GM12878 (cell line): ENCODE data around the gene GALNT17. TPM values are rescaled to one million over a fixed set of nuclear protein-coding genes. Genes with fewer than 3 reads are reported as not detected.
"Not testable (repeated sequence)": the region's sequence is repeated elsewhere in the genome, so short reads cannot be mapped to it uniquely, and the experiment has no call there.

Experiments
- ATAC-seq: fragments of 200-7000 bp; cut with Tn5 transposase; 3 replicates; pipeline ENCODE4 v1.9.1; 2020; ENCODE audit warnings: mild to moderate bottlenecking, moderate library complexity
- BruUV-seq: library from RNA; stranded (reverse); fragments of 400-500 nt; replicated peaks from 2 replicates; lab custom pipeline; 2021; lab: Mats Ljungman, UMichigan
- CTCF ChIA-PET: fragments of 300-600 bp; sonication (Branson Sonifier 250); formaldehyde crosslinking; extraction: SDS; loops from one replicate; lab custom pipeline; 2021; ENCODE audit warnings: inconsistent platforms; lab: Yijun Ruan, JAX
- POLR2A ChIA-PET: fragments of 350-600 bp; formaldehyde crosslinking; extraction: SDS; loops from one replicate; lab custom pipeline; 2021; ENCODE audit warnings: inconsistent platforms; lab: Charles Lee
- RAD21 ChIA-PET: fragments of 300-600 bp; sonication (Branson Sonifier 250); formaldehyde crosslinking; loops from one replicate; lab custom pipeline; 2023; ENCODE audit warnings: antibody characterized with exemption; ENCODE audit not compliant: unreplicated experiment; lab: Charles Lee
- SMC1A ChIA-PET: fragments of 300-600 bp; sonication (Branson Sonifier 250); formaldehyde crosslinking; loops from one replicate; lab custom pipeline; 2023; ENCODE audit not compliant: unreplicated experiment, uncharacterized antibody; lab: Charles Lee
- DNase-seq: peaks from one replicate; pipeline ENCODE4 v3.0.0-alpha.2; 2011; ENCODE audit warnings: low read depth, low spot score
- FAIRE-seq: peaks from 3 replicates; lab custom pipeline; 2011; peaks lifted over from hg19 to GRCh38; lab: Jason Lieb, UNC
- H2AFZ ChIP-seq: 2 replicates; pipeline ENCODE4 v1.6.0; 2011; ENCODE audit warnings: low read depth, low read length, control low read depth; ENCODE audit not compliant: control insufficient read depth
- H3K27ac ChIP-seq: 2 replicates; pipeline ENCODE4 v1.5.1; 2011; ENCODE audit warnings: control low read depth; ENCODE audit not compliant: control insufficient read depth, insufficient read depth
- H3K27me3 ChIP-seq, 2 experiments: replicated peaks in 1 of 2; 2 replicates each; pipeline versions ENCODE4 v1.6.0 to v1.6.1; 2011; ENCODE audit warnings: low read length in 1 of 2; ENCODE audit not compliant: control insufficient read depth in 2 of 2, insufficient read depth in 2 of 2
- H3K36me3 ChIP-seq, 2 experiments: 2 replicates each; pipeline ENCODE4 v1.5.1; 2011; ENCODE audit warnings: low read length in 1 of 2; ENCODE audit not compliant: control insufficient read depth in 2 of 2, insufficient read depth in 2 of 2
- H3K4me1 ChIP-seq: 2 replicates; pipeline ENCODE4 v1.6.1; 2011; ENCODE audit warnings: mild to moderate bottlenecking, low read length, moderate library complexity, mixed read lengths; ENCODE audit not compliant: control insufficient read depth, insufficient read depth
- H3K4me2 ChIP-seq: 2 replicates; pipeline ENCODE4 v1.6.0; 2011; ENCODE audit warnings: control low read depth; ENCODE audit not compliant: control insufficient read depth, insufficient read depth
- H3K4me3 ChIP-seq: fragments of 200-600 bp; sonication (generic); 2 replicates; pipeline ENCODE4 v1.5.1; 2016
- H3K79me2 ChIP-seq: 2 replicates; pipeline ENCODE4 v1.6.0; 2011; ENCODE audit warnings: low read length; ENCODE audit not compliant: control insufficient read depth, insufficient read depth
- H3K9ac ChIP-seq: 2 replicates; pipeline ENCODE4 v1.8.0; 2011; ENCODE audit warnings: low read length, control low read depth, mixed read lengths; ENCODE audit not compliant: control insufficient read depth, insufficient read depth
- H3K9me3 ChIP-seq: replicated peaks from 3 replicates; pipeline ENCODE4 v1.5.1; 2011; ENCODE audit warnings: mild to moderate bottlenecking, low read length; ENCODE audit not compliant: control insufficient read depth, insufficient read depth
- H4K20me1 ChIP-seq: 2 replicates; pipeline ENCODE4 v1.6.0; 2011; ENCODE audit not compliant: control insufficient read depth, insufficient read depth
- ASH2L ChIP-seq: fragments of 300-600, 200-600 bp; sonication (generic); IDR thresholded peaks from 2 replicates; pipeline ENCODE4 v1.6.1; 2017; ENCODE audit warnings: low read depth, mild to moderate bottlenecking, borderline replicate concordance
- IRF4 ChIP-seq: IDR thresholded peaks from 2 replicates; pipeline ENCODE4 v1.6.1; 2011; ENCODE audit warnings: low read depth, low read length
- STAT3 ChIP-seq: IDR thresholded peaks from 2 replicates; pipeline ENCODE4 v1.6.1; 2011; ENCODE audit warnings: low read depth, low read length, improper control_type of control experiment
- SUPT20H ChIP-seq: IDR thresholded peaks from 2 replicates; pipeline ENCODE4 v1.6.1; 2011; ENCODE audit warnings: low read depth, mild to moderate bottlenecking, low read length, moderate library complexity, borderline replicate concordance; ENCODE audit not compliant: control insufficient read depth
- ZBED1 ChIP-seq: IDR thresholded peaks from 2 replicates; pipeline ENCODE4 v1.6.1; 2016; ENCODE audit warnings: borderline replicate concordance
- ZBTB11 ChIP-seq: fragments of 450-650 bp; formaldehyde crosslinking; IDR thresholded peaks from 2 replicates; pipeline ENCODE4 v1.5.0; 2022; ENCODE audit warnings: mild to moderate bottlenecking, missing genetic modification characterization
- WGBS: methylation state at CpG from one replicate; pipeline ENCODE4 v1.1.6; 2016; ENCODE audit warnings: low lambda C conversion rate; ENCODE audit not compliant: insufficient replicate concordance, insufficient coverage; ENCODE audit errors: missing lambda C conversion rate; 5-methylcytosine and 5-hydroxymethylcytosine counted together
- in situ Hi-C: fragments of 300-500 bp; cut with MboI; formaldehyde crosslinking; loops from 9 replicates; pipeline ENCODE4 v1.14.3; 2018; ENCODE audit warnings: mixed read lengths
- intact Hi-C: fragments of 100-400 bp; cut with micrococcal nuclease; formaldehyde crosslinking; loops from one replicate; pipeline ENCODE4 v1.14.2; 2022; ENCODE audit not compliant: unreplicated experiment
- polyA plus RNA-seq, 11 experiments: library from polyadenylated mRNA; depleted of rRNA in 4 of 11; unstranded in 6 of 11; stranded (reverse) in 5 of 11; fragments of >200 nt; fragmentation: Nextera tagmentation in 4 of 11; fragmentation: Illumina TruSeq in 1 of 11; extraction: Ambion mirVana in 4 of 11; extraction: Trizol in 1 of 11; gene quantifications; 1 replicate in 1 of 11; 2 replicates in 10 of 11; pipeline versions ENCODE4 v1.2.1 to v1.2.3, GENCODE V29; 2011 to 2016; ENCODE audit warnings: inconsistent platforms in 2 of 11, missing spikeins in 2 of 11, low read depth in 1 of 11
- total RNA-seq, 4 experiments: library from RNA; depleted of rRNA in 3 of 4; stranded (reverse); fragments of >200 nt in 3 of 4; fragmentation: Illumina TruSeq in 1 of 4; extraction: Trizol in 1 of 4; gene quantifications; 2 replicates each; pipeline versions ENCODE4 v1.2.1 to v1.2.3, GENCODE V29; 2013 to 2021

The GALNT17 gene
- total and polyA plus RNA-seq, 10 of the 15 experiments (the other 5 are each of a cell fraction or from before 2014, with no cell fraction given): 0.12 to 0.15 TPM; not detected in 8

GRCh38 chr7:71208881-71209280, 76.9 kb downstream of the GALNT17 start:
- intact Hi-C loops (no loop called here), in situ Hi-C loops (no loop called here)
- ChIA-PET SMC1A (no interaction called here), POLR2A (no interaction called here), RAD21 (no interaction called here), CTCF (no interaction called here)
- no peak overlapping the region for H2AFZ ChIP-seq
- H3K27me3 ChIP-seq: no peaks in the 10 kb centered on the region
- no peak overlapping the region for H3K9ac ChIP-seq
- H3K4me3 ChIP-seq: no peak overlapping the region
- no peaks in the 10 kb centered on the region for H3K36me3 ChIP-seq
- no peak overlapping the region for H3K4me2 ChIP-seq
- H3K27ac ChIP-seq: no peak overlapping the region
- no peak for TF ChIP-seq SUPT20H
- no peak for TF ChIP-seq STAT3
- no peak for TF ChIP-seq ZBED1
- TF ChIP-seq ASH2L: no peak
- no peak for TF ChIP-seq ZBTB11 (CRISPR knock-in tag)
- no peak for TF ChIP-seq IRF4
- no TSS peak for BruUV-seq
- no peaks in the 10 kb centered on the region for H3K79me2 ChIP-seq
- ATAC-seq (no peak), FAIRE-seq (no peak), DNase-seq (no peak)
- WGBS: 29% methylated on average over 3 of the region's 3 CpGs
- no peaks in the 10 kb centered on the region for H3K9me3 ChIP-seq
- no peaks in the 10 kb centered on the region for H3K4me1 ChIP-seq
- no peaks in the 10 kb centered on the region for H4K20me1 ChIP-seq

- H3K36me3 ChIP-seq, ATAC-seq, H3K79me2 ChIP-seq, BruUV-seq, H3K4me2 ChIP-seq, RAD21 ChIA-PET, in situ Hi-C loops, DNase-seq, intact Hi-C loops, CTCF ChIA-PET, FAIRE-seq, H3K27ac ChIP-seq, H3K27me3 ChIP-seq, POLR2A ChIA-PET, H2AFZ ChIP-seq, H3K4me3 ChIP-seq, H4K20me1 ChIP-seq, H3K9ac ChIP-seq, H3K4me1 ChIP-seq, SMC1A ChIA-PET, H3K9me3 ChIP-seq: not testable (repeated sequence)
- 0% methylated on average over 4 of the region's 4 CpGs for WGBS
Observed at GRCh38 chr7:71209484-71209883, 77.5 kb downstream of the GALNT17 start.
